ENCODE results near the gene LDHD. TPM values are rescaled to one million over a fixed set of nuclear protein-coding genes. Genes with fewer than 3 reads are reported as not detected.
A peak's percentile ranks its signal among the peaks of the same experiment; 100 is the strongest.

Gene LDHD
- total RNA-seq, 6 experiments from 2014 or later: 62.9 to 98.5 (median 90.2) TPM

GRCh38 chr16:75099075-75099667, 17.4 kb downstream of the LDHD start:
- Histone ChIP-seq H3K4me3 (no peak overlapping the region), H3K4me1 (no peaks in the 10 kb centered on the region), H3K36me3 (no peaks in the 10 kb centered on the region), H3K27me3 (no peaks in the 10 kb centered on the region), H3K27ac (no peak overlapping the region), H3K9me3 (no peaks in the 10 kb centered on the region)
- DNase-seq: no peak
- no CpG with 5 or more reads among the region's 8 CpGs for WGBS (ENCODE audit: insufficient coverage, low coverage, low lambda C conversion rate, missing lambda C conversion rate)
- TF ChIP-seq CTCF (IDR thresholded peaks at IDR 0.05): no peak
- no peak for TF ChIP-seq POLR2A (IDR thresholded peaks at IDR 0.05)
- ATAC-seq: no peak
- intact Hi-C loops (cut with DNase I): no loop called here

GRCh38 chr16:75097941-75098901, 18.4 kb downstream of the LDHD start:
- TF ChIP-seq POLR2A (IDR thresholded peaks at IDR 0.05) (no peak), CTCF (IDR thresholded peaks at IDR 0.05) (no peak)
- Histone ChIP-seq H3K4me1 (peaks cover 0 to 3% (median 0%) of the 10 kb centered on the region in 4 donors), H3K4me3 (no peak overlapping the region), H3K27ac (no peak overlapping the region), H3K36me3 (no peaks in the 10 kb centered on the region), H3K9me3 (no peaks in the 10 kb centered on the region), H3K27me3 (no peaks in the 10 kb centered on the region)
- intact Hi-C loops (cut with DNase I): no loop called here
- DNase-seq (no peak), ATAC-seq (peak in 1 of 4 donors; percentile 22)
- 80% methylated on average over 7 of the region's 15 CpGs for WGBS (ENCODE audit: insufficient coverage, low coverage, low lambda C conversion rate, missing lambda C conversion rate)

GRCh38 chr16:75097191-75097761, 19.3 kb downstream of the LDHD start:
- no peak for TF ChIP-seq CTCF (IDR thresholded peaks at IDR 0.05)
- TF ChIP-seq POLR2A (IDR thresholded peaks at IDR 0.05): no peak
- Histone ChIP-seq H3K27ac (no peak overlapping the region), H3K4me3 (no peak overlapping the region), H3K36me3 (no peaks in the 10 kb centered on the region), H3K9me3 (no peaks in the 10 kb centered on the region), H3K27me3 (no peaks in the 10 kb centered on the region), H3K4me1 (peaks cover 0 to 12% (median 0%) of the 10 kb centered on the region in 4 donors)
- no peak for ATAC-seq
- no peak for DNase-seq
- intact Hi-C loops (cut with DNase I): no loop called here
- WGBS (ENCODE audit: insufficient coverage, low coverage, low lambda C conversion rate, missing lambda C conversion rate): 93% methylated on average over 9 of the region's 10 CpGs

DNA sequence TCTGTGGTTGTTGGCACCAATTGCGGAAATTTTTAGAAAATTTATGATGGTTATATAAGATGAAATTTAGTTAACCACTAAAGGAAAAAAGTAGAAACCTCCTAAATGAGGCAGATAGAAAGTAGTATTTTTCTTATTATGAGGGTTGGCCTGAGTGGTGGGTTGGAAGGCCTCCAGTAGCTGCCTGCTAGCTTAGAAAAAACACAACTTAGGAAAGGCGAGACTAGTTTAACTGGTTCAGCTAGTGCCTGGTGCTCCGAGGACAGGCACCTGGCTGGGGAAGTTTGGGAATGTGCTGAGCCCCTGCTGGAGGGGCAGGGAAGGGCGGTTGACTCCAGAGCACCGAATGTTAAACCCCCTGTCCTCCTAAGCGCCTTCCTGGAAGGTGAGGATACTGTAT, 19.9 kb downstream of the LDHD start:
- TF ChIP-seq POLR2A (IDR thresholded peaks at IDR 0.05) (no peak), CTCF (IDR thresholded peaks at IDR 0.05) (peak in 2 of 4 donors; percentile 5 to 12)
- Histone ChIP-seq H3K9me3 (no peaks in the 10 kb centered on the region), H3K4me3 (no peak overlapping the region), H3K4me1 (peaks cover 0 to 12% (median 0%) of the 10 kb centered on the region in 4 donors), H3K27me3 (no peaks in the 10 kb centered on the region), H3K36me3 (no peaks in the 10 kb centered on the region), H3K27ac (no peak overlapping the region)
- intact Hi-C loops (cut with DNase I): no loop called here
- 92% methylated on average over 2 of the region's 6 CpGs for WGBS (ENCODE audit: insufficient coverage, low coverage, low lambda C conversion rate, missing lambda C conversion rate)
- DNase-seq (no peak), ATAC-seq (no peak)
